NCI-H748 treated with DMSO at 0.1 percent for 48 hours (cell line): Measurements from ENCODE around the gene GPC5.

Experiments
- DNase-seq: peaks from one replicate; lab custom pipeline; 2025; lab: John Stamatoyannopoulos, UW

Gene GPC5

DNA sequence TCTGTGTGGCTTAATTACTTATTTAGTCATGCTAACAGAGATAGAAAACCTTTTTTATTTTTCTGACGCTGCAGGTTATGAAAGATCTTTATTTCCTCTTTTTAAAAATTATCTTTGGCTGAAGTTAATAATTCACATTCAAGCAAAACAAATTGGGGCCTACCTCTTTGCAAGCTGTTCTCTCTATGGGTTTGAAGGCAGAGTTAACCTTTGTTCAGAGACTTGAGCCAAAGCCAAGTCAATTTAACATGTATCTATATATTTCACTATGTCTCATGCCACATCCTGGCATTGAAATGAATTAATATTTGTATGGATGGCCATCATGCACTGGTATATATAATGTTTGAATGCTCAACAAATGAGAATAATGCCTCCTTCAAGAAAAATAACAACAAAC is 1150.9 kb downstream of the GPC5 start:
- DNase-seq = no peak

GRCh38 chr13:92553470-92554114 is 1155.2 kb downstream of the GPC5 start:
- no peak for DNase-seq

GRCh38 chr13:92560883-92561282 is 1162.5 kb downstream of the GPC5 start:
- no peak for DNase-seq

GRCh38 chr13:92564942-92565341 is 1166.5 kb downstream of the GPC5 start:
- DNase-seq = no peak

GRCh38 chr13:92566767-92567166 is 1168.3 kb downstream of the GPC5 start:
- no peak for DNase-seq

GRCh38 chr13:92572190-92572589 is 1173.8 kb downstream of the GPC5 start:
- no peak for DNase-seq

- DNase-seq = peak; percentile 22
These were observed 1175.1 kb downstream of the GPC5 start for GRCh38 chr13:92573467-92574057.

GRCh38 chr13:92574499-92574898 is 1176.1 kb downstream of the GPC5 start:
- DNase-seq = no peak

DNA sequence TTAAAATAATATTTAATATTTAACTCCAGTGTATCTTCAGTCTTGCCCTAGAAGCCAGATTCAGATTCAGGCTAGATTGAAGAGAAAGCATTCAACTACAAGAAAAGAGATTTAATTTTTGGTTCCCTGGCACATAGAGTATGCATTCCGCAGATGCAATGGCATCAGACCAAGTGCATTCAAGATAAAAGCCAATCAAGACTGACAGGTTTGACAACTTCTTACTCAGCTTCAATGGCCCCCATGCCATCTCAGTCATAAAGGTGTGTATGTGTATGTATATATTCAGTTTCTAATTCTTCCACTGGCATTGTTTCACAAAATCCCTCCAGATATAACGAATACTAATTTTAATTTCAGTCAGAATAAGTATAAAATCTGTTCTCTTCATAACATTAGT is 1177.4 kb downstream of the GPC5 start:
- no peak for DNase-seq

- DNase-seq = no peak
These were observed 1179.9 kb downstream of the GPC5 start for GRCh38 chr13:92578358-92578757.

GRCh38 chr13:92589955-92590354 is 1191.5 kb downstream of the GPC5 start:
- no peak for DNase-seq

DNA sequence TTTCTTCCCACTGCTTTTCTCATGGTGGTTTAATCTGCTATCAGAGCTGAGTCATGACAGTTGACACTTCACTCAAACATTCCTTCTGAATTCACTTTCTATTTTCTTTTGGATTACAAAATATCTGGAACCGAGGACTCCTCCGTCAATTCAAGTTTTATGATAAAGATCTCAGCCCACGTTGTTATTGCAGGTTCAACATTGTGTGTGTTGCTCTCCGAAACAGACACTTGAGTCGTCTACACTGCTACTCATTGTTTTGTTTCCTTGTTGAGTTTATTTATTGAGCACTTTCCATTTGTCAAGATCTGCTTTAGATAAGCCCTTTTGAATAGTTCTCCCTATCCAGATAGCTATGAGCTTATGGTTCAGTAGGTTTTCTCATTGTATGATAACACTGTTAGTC is 1192.1 kb downstream of the GPC5 start:
- DNase-seq = no peak

DNA sequence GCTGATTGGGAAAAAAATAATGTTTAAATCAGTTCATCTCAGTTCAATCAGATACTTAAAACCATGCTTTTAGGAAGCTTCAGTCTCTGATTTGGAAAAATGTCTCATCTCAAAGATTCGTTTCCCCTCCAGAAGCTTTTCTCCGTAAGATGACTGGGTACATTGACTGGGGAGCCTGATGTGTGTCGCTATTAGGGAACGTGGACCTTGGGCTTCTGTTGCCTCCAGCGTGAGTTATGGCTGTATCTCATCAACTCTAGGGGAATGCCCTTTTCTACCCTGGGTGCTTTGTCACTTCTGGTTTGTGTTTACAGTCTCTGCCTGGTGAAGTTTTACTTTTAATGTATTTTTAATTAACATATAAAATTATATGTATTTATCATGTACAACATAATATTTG is 1192.7 kb downstream of the GPC5 start:
- DNase-seq = no peak

- no peak for DNase-seq
These were observed 1194.3 kb downstream of the GPC5 start for GRCh38 chr13:92592757-92593156.

DNA sequence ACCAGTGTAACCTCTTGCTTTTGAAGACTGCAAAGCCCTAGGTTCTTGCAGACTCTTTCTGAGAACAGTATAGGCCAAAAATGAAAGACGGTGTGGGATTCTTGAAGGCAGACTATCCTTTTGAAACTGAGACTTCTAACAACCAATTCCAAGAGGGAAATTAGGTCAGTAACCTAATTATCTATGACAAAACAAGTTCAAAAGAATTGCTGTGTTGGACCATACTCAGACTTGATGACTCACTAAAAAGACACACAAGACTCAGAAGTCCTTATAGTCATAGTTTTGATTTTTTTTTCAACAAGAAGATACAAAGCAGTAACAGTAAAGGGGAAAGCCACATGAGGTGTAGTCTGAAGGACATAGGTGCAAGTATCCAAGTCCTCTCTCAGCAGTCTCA is 1204.1 kb downstream of the GPC5 start:
- no peak for DNase-seq

- no peak for DNase-seq
These were observed 1211.0 kb downstream of the GPC5 start for GRCh38 chr13:92609376-92609775.

GRCh38 chr13:92612892-92613291 is 1214.5 kb downstream of the GPC5 start:
- DNase-seq = no peak

DNA sequence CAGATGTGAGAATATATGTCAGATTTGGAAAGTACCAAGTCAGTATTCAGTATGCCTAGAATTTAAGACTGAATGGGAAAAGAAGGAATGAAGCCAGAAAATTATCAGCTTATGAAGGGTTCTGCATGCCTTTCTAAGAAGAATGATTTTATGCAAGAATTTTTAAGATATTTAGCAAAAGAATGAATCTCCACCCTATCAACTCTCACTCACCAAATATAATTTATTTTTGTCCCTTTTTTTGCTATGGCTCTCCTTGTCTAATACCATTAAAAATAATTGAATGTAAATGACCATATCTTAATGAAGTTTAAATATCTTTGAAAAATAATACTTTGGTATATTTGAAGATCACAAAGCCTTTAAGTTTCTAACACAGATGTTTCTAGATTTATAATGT is 1215.5 kb downstream of the GPC5 start:
- no peak for DNase-seq

DNA sequence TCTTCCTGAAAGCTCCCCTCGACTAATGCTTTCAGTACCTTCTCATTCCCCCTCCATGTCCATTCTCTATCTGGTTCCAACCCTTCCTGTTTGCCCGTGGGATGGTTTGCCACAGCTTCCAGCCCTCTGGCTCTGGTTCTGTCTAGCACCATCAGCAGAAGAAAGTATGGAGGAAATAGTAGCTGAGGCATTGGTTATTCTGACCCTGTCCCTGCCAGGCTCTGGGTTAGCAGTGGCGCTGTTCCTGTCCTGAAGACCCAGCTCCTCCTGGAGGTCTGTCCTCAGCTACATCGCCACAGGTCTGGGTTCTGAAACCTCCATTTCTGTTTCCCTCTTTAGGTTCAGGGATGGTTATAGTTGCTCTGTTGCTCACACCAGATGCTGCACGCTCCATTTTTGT is 1223.6 kb downstream of the GPC5 start:
- DNase-seq = no peak

- no peak for DNase-seq
These were observed 1224.5 kb downstream of the GPC5 start for GRCh38 chr13:92622905-92623304.

DNA sequence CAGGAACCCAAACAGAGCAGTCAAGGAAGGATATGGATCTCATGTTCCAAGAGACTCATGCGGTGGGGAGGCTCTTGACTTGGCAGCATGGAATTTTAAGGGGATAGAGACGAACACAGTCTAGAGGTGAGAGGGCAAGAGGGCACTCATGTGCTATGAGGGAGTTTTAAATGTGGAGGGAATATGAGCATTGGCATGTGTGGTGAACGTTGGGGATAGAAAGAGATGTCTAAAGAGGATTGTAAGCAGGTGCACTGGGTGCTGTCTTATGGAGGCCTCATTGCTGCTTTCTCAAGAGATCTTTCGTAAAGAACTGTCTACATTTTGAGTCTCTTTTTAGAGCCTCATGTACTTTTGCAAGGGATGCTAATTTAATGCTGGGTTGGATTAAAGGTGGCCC is 1227.9 kb downstream of the GPC5 start:
- no peak for DNase-seq

- no peak for DNase-seq
These were observed 1242.5 kb downstream of the GPC5 start for GRCh38 chr13:92640936-92641335.

GRCh38 chr13:92649140-92649813 is 1250.9 kb downstream of the GPC5 start:
- peak; percentile 20 for DNase-seq

DNA sequence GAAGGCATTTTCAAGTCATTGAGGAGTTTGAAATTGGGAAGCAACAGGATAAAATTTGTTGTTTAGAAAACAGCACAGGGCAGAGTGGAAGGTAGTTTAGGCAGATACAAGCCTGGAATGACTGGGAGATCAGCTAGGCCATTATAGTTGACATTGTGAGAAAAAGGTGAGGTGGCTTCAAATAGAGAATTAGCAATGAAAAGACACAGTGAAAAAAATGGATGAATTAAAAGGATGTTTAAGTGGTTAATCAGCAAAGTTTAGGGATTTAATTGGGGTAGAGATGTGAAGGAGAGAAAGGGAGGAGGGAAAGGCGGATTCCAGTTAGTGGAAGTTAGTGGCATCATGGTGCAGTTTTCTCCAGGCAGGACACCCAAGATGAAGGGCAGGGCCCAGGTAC is 1257.7 kb downstream of the GPC5 start:
- DNase-seq = no peak
